ENCODE data around the gene C2.

C2 gene

DNA sequence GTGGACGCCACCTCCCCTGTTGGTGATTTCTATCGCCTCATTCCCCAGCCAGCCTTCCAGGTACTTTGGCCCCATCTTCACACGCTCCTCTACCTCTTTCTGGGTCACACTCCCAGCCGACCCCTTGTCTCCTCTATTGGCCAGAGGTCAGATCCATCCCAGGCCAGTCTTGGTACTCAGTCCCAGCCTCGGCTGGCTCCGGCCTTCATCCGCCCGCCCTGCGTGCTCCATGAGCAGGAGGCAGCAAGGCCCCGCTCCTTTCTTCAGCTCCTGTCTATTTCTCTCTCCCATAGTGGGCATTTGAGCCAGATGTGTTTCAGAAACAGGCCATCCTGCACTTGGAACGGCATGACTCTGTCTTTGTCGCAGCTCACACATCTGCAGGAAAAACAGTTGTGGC is 34.1 kb downstream of the C2 start:
- Histone ChIP-seq H3K4me1 (ENCODE audit: insufficient read depth, low read length) (peaks cover 33% of the 10 kb centered on the region), H3K36me3 (ENCODE audit: insufficient read depth, low read length) (peaks cover 70% of the 10 kb centered on the region), H3K27ac (ENCODE audit: low read length) (no peak overlapping the region), H3K27me3 (ENCODE audit: insufficient read depth, low read length, poor library complexity) (no peaks in the 10 kb centered on the region), H3K4me2 (ENCODE audit: insufficient read depth, low read length) (no peak overlapping the region), H3K4me3 (ENCODE audit: low read depth in 1 of 2, low read length in 2 of 2) (no peak overlapping the region), H3K79me2 (ENCODE audit: insufficient read depth, low read length) (peaks cover 36% of the 10 kb centered on the region), H3K9ac (ENCODE audit: low read depth, low read length) (no peak overlapping the region), H2AFZ (ENCODE audit: low read depth, low read length) (no peak overlapping the region), H3K9me3 (ENCODE audit: insufficient read depth, low read length, severe bottlenecking) (no peaks in the 10 kb centered on the region), H4K20me1 (ENCODE audit: insufficient read depth, low read length) (no peaks in the 10 kb centered on the region)
- no peak for DNase-seq
- TF ChIP-seq, protein P1, sequence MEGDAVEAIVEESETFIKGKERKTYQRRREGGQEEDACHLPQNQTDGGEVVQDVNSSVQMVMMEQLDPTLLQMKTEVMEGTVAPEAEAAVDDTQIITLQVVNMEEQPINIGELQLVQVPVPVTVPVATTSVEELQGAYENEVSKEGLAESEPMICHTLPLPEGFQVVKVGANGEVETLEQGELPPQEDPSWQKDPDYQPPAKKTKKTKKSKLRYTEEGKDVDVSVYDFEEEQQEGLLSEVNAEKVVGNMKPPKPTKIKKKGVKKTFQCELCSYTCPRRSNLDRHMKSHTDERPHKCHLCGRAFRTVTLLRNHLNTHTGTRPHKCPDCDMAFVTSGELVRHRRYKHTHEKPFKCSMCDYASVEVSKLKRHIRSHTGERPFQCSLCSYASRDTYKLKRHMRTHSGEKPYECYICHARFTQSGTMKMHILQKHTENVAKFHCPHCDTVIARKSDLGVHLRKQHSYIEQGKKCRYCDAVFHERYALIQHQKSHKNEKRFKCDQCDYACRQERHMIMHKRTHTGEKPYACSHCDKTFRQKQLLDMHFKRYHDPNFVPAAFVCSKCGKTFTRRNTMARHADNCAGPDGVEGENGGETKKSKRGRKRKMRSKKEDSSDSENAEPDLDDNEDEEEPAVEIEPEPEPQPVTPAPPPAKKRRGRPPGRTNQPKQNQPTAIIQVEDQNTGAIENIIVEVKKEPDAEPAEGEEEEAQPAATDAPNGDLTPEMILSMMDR (IDR thresholded peaks at IDR 0.05; ENCODE audit: borderline replicate concordance, extremely low read depth, low read length, poor library complexity, severe bottlenecking) = no peak
- TF ChIP-seq EZH2 (IDR thresholded peaks at IDR 0.05; ENCODE audit: borderline replicate concordance, low read depth, low read length, severe bottlenecking) = no peak
- ATAC-seq (ENCODE audit: insufficient read depth, low read depth) = no peak

DNA sequence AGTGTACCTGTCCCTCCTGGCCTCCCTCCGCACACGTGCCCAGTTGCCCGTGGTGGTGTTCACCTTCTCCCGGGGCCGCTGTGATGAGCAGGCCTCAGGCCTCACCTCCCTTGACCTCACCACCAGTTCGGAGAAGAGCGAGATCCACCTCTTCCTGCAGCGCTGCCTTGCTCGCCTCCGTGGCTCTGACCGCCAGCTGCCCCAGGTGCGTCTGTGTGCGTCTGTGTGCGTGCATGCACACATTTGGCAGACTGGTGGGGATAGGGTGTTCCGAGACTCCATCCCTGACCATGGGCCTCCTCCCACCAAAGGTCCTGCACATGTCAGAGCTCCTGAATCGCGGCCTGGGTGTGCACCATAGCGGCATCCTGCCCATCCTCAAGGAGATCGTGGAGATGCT is 36.4 kb downstream of the C2 start:
- H3K27me3 ChIP-seq (ENCODE audit: insufficient read depth, low read length, poor library complexity) = no peaks in the 10 kb centered on the region
- TF ChIP-seq, protein P1 (IDR thresholded peaks at IDR 0.05; ENCODE audit: borderline replicate concordance, extremely low read depth, low read length, poor library complexity, severe bottlenecking) = no peak
- no peak for TF ChIP-seq EZH2 (IDR thresholded peaks at IDR 0.05; ENCODE audit: borderline replicate concordance, low read depth, low read length, severe bottlenecking)
- H2AFZ ChIP-seq (ENCODE audit: low read depth, low read length) = no peak overlapping the region
- no peak overlapping the region for H3K27ac ChIP-seq (ENCODE audit: low read length)
- no peak overlapping the region for H3K4me2 ChIP-seq (ENCODE audit: insufficient read depth, low read length)
- peaks cover 15% of the 10 kb centered on the region for H3K79me2 ChIP-seq (ENCODE audit: insufficient read depth, low read length)
- 0 out of 2 replicates have a peak, but pooled peaks cover under 1% of the 10 kb centered on the region for H4K20me1 ChIP-seq (ENCODE audit: insufficient read depth, low read length)
- no peaks in the 10 kb centered on the region for H3K9me3 ChIP-seq (ENCODE audit: insufficient read depth, low read length, severe bottlenecking)
- ATAC-seq (ENCODE audit: insufficient read depth, low read depth) (no peak), DNase-seq (no peak)
- H3K4me3 ChIP-seq (ENCODE audit: low read depth in 1 of 2, low read length in 2 of 2) = no peak overlapping the region
- H3K36me3 ChIP-seq (ENCODE audit: insufficient read depth, low read length) = peaks cover 87% of the 10 kb centered on the region
- no peak overlapping the region for H3K9ac ChIP-seq (ENCODE audit: low read depth, low read length)
- peaks cover 15% of the 10 kb centered on the region for H3K4me1 ChIP-seq (ENCODE audit: insufficient read depth, low read length)

DNA sequence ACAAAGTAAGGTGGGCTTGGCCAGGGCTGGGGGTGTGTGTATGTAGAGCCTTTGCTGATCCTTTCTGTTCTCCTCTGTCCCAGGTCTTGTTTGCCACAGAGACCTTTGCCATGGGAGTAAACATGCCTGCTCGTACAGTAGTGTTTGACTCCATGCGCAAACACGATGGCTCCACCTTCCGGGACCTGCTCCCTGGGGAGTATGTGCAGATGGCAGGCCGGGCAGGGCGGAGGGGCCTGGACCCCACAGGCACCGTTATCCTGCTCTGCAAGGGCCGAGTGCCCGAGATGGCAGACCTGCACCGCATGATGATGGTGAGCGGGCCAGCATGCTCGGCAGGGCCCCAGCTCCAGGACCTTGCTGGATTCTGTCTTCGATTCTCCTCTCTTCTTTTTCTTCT is 38.2 kb downstream of the C2 start:
- peaks cover 15% of the 10 kb centered on the region for H3K4me1 ChIP-seq (ENCODE audit: insufficient read depth, low read length)
- H3K9ac ChIP-seq (ENCODE audit: low read depth, low read length) = no peak overlapping the region
- no peak overlapping the region for H3K27ac ChIP-seq (ENCODE audit: low read length)
- no peaks in the 10 kb centered on the region for H3K27me3 ChIP-seq (ENCODE audit: insufficient read depth, low read length, poor library complexity)
- peaks cover 13% of the 10 kb centered on the region for H3K79me2 ChIP-seq (ENCODE audit: insufficient read depth, low read length)
- no peak for TF ChIP-seq EZH2 (IDR thresholded peaks at IDR 0.05; ENCODE audit: borderline replicate concordance, low read depth, low read length, severe bottlenecking)
- H3K4me3 ChIP-seq (ENCODE audit: low read depth in 1 of 2, low read length in 2 of 2) = no peak overlapping the region
- H4K20me1 ChIP-seq (ENCODE audit: insufficient read depth, low read length) = peaks cover 6% of the 10 kb centered on the region; the same call in 1 of the 2 replicates
- no peak overlapping the region for H2AFZ ChIP-seq (ENCODE audit: low read depth, low read length)
- H3K36me3 ChIP-seq (ENCODE audit: insufficient read depth, low read length) = peaks cover 98% of the 10 kb centered on the region
- no peaks in the 10 kb centered on the region for H3K9me3 ChIP-seq (ENCODE audit: insufficient read depth, low read length, severe bottlenecking)
- DNase-seq = no peak
- no peak for ATAC-seq (ENCODE audit: insufficient read depth, low read depth)
- H3K4me2 ChIP-seq (ENCODE audit: insufficient read depth, low read length) = no peak overlapping the region

DNA sequence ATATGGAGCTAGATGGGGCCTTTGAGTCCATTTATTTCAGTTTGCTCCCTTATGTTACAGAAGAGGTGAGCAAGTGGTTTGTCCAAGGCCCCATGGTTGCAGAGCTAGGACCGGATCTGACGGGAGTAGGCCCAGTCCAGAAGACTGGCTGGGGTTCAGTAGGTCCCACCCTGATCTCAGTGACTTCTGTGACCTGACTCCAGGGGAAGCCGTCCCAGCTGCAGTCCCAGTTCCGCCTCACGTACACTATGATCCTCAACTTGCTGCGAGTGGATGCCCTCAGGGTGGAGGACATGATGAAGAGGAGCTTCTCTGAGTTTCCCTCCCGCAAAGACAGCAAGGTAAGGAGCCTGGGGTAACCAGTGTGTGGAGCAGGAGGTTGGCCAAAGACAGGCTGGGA is 39.0 kb downstream of the C2 start:
- H3K4me1 ChIP-seq (ENCODE audit: insufficient read depth, low read length) = peaks cover 23% of the 10 kb centered on the region
- no peaks in the 10 kb centered on the region for H3K27me3 ChIP-seq (ENCODE audit: insufficient read depth, low read length, poor library complexity)
- no peak overlapping the region for H3K9ac ChIP-seq (ENCODE audit: low read depth, low read length)
- H3K4me2 ChIP-seq (ENCODE audit: insufficient read depth, low read length) = no peak overlapping the region
- no peak overlapping the region for H3K27ac ChIP-seq (ENCODE audit: low read length)
- no peaks in the 10 kb centered on the region for H3K9me3 ChIP-seq (ENCODE audit: insufficient read depth, low read length, severe bottlenecking)
- DNase-seq = no peak
- H3K4me3 ChIP-seq (ENCODE audit: low read depth in 1 of 2, low read length in 2 of 2) = no peak overlapping the region
- peaks cover 6% of the 10 kb centered on the region; the same call in 1 of the 2 replicates for H4K20me1 ChIP-seq (ENCODE audit: insufficient read depth, low read length)
- H3K36me3 ChIP-seq (ENCODE audit: insufficient read depth, low read length) = peaks cover 91% of the 10 kb centered on the region
- H2AFZ ChIP-seq (ENCODE audit: low read depth, low read length) = no peak overlapping the region
- peaks cover 21% of the 10 kb centered on the region for H3K79me2 ChIP-seq (ENCODE audit: insufficient read depth, low read length)
- no peak for ATAC-seq (ENCODE audit: insufficient read depth, low read depth)
- TF ChIP-seq EZH2 (IDR thresholded peaks at IDR 0.05; ENCODE audit: borderline replicate concordance, low read depth, low read length, severe bottlenecking) = no peak
- TF ChIP-seq, protein P1 (IDR thresholded peaks at IDR 0.05; ENCODE audit: borderline replicate concordance, extremely low read depth, low read length, poor library complexity, severe bottlenecking) = no peak
